ENCODE data around the gene CCL4. TPM values are rescaled to one million over a fixed set of nuclear protein-coding genes. Genes with fewer than 3 reads are reported as not detected.
"Not testable (repeated sequence)": the region's sequence is repeated elsewhere in the genome, so short reads cannot be mapped to it uniquely, and the experiment has no call there.

The CCL4 gene
- total RNA-seq, 1 donor from 2014 or later = not detected

GRCh38 chr17:36088670-36089338, 14.8 kb upstream of the CCL4 start:
- no peak for ATAC-seq

GRCh38 chr17:36089339-36089865, 14.2 kb upstream of the CCL4 start:
- peak; percentile 23 for ATAC-seq

DNA sequence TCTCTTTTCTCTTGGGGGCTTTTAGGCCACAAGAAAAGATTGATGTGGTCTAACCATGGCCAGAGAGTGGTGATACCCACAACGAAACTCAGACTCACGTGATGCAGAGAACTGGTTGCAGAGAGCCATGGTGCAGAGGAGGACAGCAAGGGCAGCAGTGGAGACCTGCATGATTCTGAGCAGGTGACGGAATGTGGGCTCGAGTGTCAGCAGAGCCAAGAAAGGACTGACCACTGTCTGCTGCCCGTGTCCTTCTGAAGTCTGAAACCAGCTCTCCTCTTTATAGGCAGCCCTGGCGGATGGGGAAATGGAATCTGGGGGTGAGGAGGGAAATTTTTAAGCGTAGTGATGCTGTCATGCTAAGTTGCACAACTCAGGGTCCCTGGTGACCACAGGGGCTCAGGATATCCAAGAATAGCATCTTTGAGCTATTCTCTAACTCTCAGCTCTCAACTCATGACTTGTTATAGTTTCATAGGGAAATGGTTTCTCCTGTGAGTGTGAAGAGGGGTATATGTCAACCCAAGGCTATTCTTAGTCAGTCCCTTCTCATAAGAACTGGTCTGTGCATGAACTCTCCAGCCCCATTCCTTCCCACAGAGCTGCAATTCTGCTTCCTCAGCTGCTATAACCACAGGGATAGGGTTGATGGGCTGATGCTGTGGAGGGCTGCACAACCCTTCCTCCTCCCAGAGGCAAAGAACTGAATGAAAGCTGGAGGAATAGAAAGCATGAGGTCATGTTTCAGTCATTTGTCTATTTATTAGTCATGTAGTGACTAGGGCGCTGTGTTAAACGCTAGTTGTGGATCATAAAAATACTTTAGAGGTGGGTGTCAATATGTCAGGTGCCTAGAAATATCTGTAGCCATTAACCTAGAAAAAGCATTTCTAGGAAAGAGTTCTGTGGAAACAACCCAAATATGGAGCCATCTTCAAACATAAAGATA, 13.5 kb upstream of the CCL4 start, which contains the start of gene CCL3:
Gene CCL3 (minus strand): TSS at position 256 of the 949 bp plus-strand sequence. CDS start 85 bp downstream, at position 171.
- ATAC-seq = peak; percentile 63

GRCh38 chr17:36092230-36092629, 11.4 kb upstream of the CCL4 start:
- no peak for ATAC-seq

- not testable (repeated sequence) for ATAC-seq
Measured at GRCh38 chr17:36092715-36093114, 10.9 kb upstream of the CCL4 start.

- ATAC-seq = no peak
Measured at GRCh38 chr17:36094232-36094631, 9.4 kb upstream of the CCL4 start.

- ATAC-seq = no peak
Measured at GRCh38 chr17:36094746-36095145, 8.9 kb upstream of the CCL4 start.

GRCh38 chr17:36095992-36096391, 7.6 kb upstream of the CCL4 start:
- ATAC-seq = no peak

GRCh38 chr17:36099004-36099403, 4.6 kb upstream of the CCL4 start:
- not testable (repeated sequence) for ATAC-seq

GRCh38 chr17:36104246-36104645, 619 bp downstream of the CCL4 start:
- not testable (repeated sequence) for ATAC-seq

GRCh38 chr17:36104701-36105181, 1.1 kb downstream of the CCL4 start:
- ATAC-seq = no peak

DNA sequence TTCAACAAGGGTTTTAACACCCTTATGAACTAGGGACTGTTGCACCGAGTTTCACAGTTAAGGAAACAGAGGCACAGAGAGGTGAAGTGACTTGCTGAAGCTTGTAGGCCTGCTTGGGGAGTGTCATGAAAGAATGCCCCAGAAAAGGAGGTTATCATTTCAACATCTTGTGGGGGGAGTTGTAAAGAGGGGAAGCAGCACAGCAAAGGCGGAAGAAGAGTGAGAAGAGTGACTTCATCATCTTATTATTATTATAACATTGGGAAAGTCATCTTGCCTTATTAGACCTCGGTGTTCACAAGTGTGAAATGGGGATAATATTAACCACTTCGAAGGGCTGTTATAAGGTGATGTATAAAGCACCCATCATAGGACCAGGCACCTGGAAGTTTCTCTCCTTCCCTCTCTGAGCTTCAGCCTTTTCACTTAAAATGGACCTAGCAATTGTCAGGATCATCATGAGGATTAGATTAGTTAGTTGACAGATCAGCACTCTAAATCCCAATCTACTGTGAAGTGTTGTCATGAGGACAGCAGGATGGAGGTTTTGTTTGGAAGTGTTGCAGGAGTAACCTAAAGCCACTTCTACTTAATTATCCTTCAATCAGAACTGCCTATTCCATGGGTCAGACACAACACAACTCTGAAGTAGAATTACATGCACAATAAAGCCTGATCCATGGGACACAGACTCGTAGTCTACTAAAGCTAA, 2.3 kb downstream of the CCL4 start:
- no peak for ATAC-seq

GRCh38 chr17:36106493-36106835, 2.8 kb downstream of the CCL4 start:
- ATAC-seq = no peak

- no peak for ATAC-seq
Measured at GRCh38 chr17:36107660-36108059, 4.0 kb downstream of the CCL4 start.

GRCh38 chr17:36108265-36108664, 4.6 kb downstream of the CCL4 start:
- not testable (repeated sequence) for ATAC-seq

DNA sequence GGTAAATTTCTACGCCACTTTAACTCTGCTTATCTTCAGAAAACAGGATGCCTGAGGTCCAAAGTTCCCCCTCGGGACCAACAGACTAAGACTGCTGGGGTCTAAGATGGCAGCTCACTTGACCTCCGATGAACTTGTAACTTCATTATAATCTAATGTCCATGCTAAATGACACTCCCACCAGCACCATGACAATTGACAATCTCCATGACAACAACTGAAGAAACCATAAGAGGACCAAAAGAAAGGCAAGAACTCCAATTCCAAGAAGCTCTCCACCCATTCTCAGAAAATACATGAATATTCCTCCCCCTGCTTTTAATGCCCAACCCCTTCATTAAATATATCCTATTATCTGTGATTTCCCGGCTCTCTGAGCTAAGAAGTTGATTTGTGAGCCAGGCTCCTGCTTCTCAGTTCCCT, 7.5 kb downstream of the CCL4 start:
- ATAC-seq = no peak

- ATAC-seq = no peak
Measured at GRCh38 chr17:36112572-36112971, 8.9 kb downstream of the CCL4 start.

DNA sequence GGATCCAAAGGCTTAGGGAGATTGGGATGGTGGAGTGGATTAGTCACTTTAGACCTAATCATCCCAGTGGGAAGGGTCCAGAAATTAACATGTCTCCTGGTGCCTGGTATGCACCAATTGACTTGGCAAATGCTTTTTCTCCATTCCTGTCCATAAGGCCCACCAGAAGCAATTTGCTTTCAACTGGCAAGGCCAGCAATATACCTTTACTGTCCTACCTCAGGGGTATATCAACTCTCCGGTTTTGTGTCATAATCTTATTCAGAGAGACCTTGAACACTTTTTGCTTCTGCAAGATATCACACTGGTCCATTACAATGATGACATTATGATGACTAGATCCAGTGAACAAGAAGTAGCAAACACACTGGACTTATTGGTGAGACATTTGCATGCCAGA, 9.5 kb downstream of the CCL4 start:
- not testable (repeated sequence) for ATAC-seq

DNA sequence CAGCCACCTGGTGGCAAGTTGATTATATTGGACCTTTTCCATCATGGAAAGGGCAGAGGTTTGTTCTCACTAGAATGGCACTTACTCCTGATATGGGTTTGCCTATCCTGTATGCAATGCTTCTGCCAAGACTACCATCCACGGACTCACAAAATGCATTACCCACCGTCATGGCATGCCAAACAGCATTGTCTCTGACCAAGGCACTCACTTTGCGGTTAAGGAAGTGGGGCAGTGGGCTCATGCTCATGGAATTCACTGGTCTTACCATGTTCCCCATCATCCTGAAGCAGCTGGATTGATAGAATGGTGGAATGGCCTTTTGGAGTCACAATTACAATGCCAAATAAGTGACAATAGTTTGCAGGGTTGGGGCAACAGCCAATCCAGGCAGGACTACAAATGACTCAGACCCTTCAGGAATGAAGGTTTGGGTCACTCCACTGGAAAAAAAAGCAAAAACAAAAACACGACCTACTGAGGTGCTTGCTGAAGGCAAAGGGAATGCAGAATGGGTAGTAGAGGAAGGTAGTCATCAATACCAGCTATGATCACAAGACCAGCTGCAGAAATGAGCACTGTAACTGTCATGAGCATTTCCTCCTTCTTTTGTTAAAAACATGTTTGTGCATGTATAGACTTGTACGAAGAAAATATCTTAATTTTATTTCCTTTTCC, 11.5 kb downstream of the CCL4 start:
- not testable (repeated sequence) for ATAC-seq

- ATAC-seq = not testable (repeated sequence)
Measured at GRCh38 chr17:36115649-36115977, 12.0 kb downstream of the CCL4 start.

DNA sequence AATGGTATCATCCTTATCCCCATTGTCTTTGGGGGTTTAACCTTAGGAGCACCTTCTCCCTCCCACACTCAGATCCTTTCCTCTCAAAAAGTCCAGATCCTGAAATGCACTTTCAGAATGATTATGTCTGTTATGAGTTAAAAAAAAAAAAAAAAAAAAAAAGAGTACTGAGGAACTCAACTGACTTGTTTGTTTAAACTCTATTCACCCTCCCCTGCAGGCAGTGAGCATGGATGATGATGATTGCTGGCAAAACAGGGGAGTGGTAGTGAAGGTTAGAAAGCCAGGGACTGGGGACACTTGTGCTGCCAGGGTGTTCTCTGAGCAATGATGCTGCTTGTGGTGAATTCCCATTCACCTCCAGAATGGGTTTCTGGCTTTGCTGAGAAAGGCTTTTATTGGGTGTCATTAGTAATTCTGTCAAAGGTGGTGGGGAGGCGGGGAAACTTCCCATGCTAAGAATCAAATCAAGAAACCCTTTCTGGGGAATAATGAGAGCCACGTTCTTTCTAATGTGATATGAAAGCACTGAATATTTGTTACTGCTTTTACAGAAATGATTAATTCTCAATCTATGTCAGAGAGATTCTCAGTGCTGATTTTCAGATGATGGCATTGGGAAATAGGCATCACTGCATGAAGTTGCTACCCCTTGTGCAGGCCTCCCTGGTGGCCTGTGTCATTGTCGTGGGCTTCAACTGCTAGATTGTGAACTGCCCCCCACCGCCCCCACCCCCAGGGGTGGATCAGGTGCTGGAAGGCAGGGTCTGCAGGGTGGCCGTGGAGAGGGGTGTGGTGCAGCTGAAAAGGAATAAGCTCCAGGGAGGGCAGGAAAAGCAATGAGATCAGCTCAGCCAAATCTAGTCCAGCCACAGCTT, 14.1 kb downstream of the CCL4 start:
- ATAC-seq = no peak

All from esophagus mucosa (tissue), 1 donor.